Keratinocyte (primary cell): Measurements from ENCODE around the gene SPANXB1. TPM values are rescaled to one million over a fixed set of nuclear protein-coding genes. Genes with fewer than 3 reads are reported as not detected.
"Not testable (repeated sequence)": the region's sequence is repeated elsewhere in the genome, so short reads cannot be mapped to it uniquely, and the experiment has no call there.

Source experiments
- DNase-seq: peaks from one replicate; pipeline ENCODE4 v3.0.0-alpha.2; 2011; ENCODE audit warnings: low read depth, missing footprints, low spot score
- FAIRE-seq: peaks from 2 replicates; lab custom pipeline; 2011; peaks lifted over from hg19 to GRCh38; lab: Jason Lieb, UNC
- H2AFZ ChIP-seq: 2 replicates; pipeline ENCODE4 v1.6.0; 2012; ENCODE audit warnings: low read length, control low read depth, inconsistent platforms; ENCODE audit not compliant: control insufficient read depth
- H3K27ac ChIP-seq: 2 replicates; pipeline ENCODE4 v1.5.1; 2011; ENCODE audit warnings: low read length; ENCODE audit not compliant: control insufficient read depth, insufficient read depth
- H3K27me3 ChIP-seq: 3 replicates; pipeline ENCODE4 v1.6.0; 2011; ENCODE audit warnings: low read length; ENCODE audit not compliant: control insufficient read depth, insufficient read depth; ENCODE audit errors: extremely low read depth
- H3K36me3 ChIP-seq, 2 experiments: 2 replicates in 1 of 2; 3 replicates in 1 of 2; pipeline ENCODE4 v1.5.1; 2011; ENCODE audit warnings: low read length in 2 of 2, mild to moderate bottlenecking in 1 of 2; ENCODE audit not compliant: control insufficient read depth in 2 of 2, insufficient read depth in 2 of 2; ENCODE audit errors: extremely low read depth in 1 of 2
- H3K4me1 ChIP-seq: 3 replicates; pipeline ENCODE4 v1.5.1; 2011; ENCODE audit warnings: low read length; ENCODE audit not compliant: control insufficient read depth, insufficient read depth; ENCODE audit errors: extremely low read depth
- H3K4me2 ChIP-seq: 3 replicates; pipeline ENCODE4 v1.6.0; 2011; ENCODE audit warnings: low read depth, low read length; ENCODE audit not compliant: control insufficient read depth, insufficient read depth; ENCODE audit errors: extremely low read depth
- H3K4me3 ChIP-seq, 3 experiments: fragments of 200-600 bp in 1 of 3; sonication (generic) in 1 of 3; 2 replicates in 2 of 3; 3 replicates in 1 of 3; pipeline ENCODE4 v1.5.1; 2011 to 2016; ENCODE audit warnings: low read length in 3 of 3, mild to moderate bottlenecking in 3 of 3, control low read depth in 2 of 3, inconsistent platforms in 1 of 3, low read depth in 1 of 3, mixed read lengths in 1 of 3, mixed run types in 1 of 3, moderate library complexity in 1 of 3; ENCODE audit not compliant: control insufficient read depth in 2 of 3, insufficient read depth in 2 of 3; ENCODE audit errors: extremely low read depth in 1 of 3
- H3K79me2 ChIP-seq: 2 replicates; pipeline ENCODE4 v1.6.0; 2012; ENCODE audit warnings: low read length; ENCODE audit not compliant: control insufficient read depth, insufficient read depth
- H3K9ac ChIP-seq: 3 replicates; pipeline ENCODE4 v1.6.0; 2011; ENCODE audit warnings: low read length; ENCODE audit not compliant: control insufficient read depth, insufficient read depth; ENCODE audit errors: extremely low read depth
- H3K9me1 ChIP-seq: 3 replicates; pipeline ENCODE4 v1.6.0; 2011; ENCODE audit warnings: low read length; ENCODE audit not compliant: control insufficient read depth, insufficient read depth; ENCODE audit errors: extremely low read depth
- H3K9me3 ChIP-seq: 2 replicates; pipeline ENCODE4 v1.5.1; 2012; ENCODE audit warnings: low read depth, low read length; ENCODE audit not compliant: control insufficient read depth
- H4K20me1 ChIP-seq: 3 replicates; pipeline ENCODE4 v1.6.0; 2011; ENCODE audit warnings: low read length; ENCODE audit not compliant: control insufficient read depth, insufficient read depth; ENCODE audit errors: extremely low read depth
- CTCF ChIP-seq, 3 experiments: IDR thresholded peaks in 1 of 3; conservative IDR thresholded peaks in 1 of 3; optimal IDR thresholded peaks in 1 of 3; 2 replicates in 2 of 3; 3 replicates in 1 of 3; pipeline versions ENCODE3 to v1.5.1; 2011; ENCODE audit warnings: low read length in 3 of 3, mild to moderate bottlenecking in 3 of 3, moderate library complexity in 2 of 3, control low read depth in 1 of 3, inconsistent platforms in 1 of 3; ENCODE audit not compliant: insufficient read depth in 2 of 3; ENCODE audit errors: extremely low read depth in 1 of 3
- EZH2 ChIP-seq: IDR thresholded peaks from one replicate; pipeline ENCODE4 v1.6.1; 2012; ENCODE audit warnings: inconsistent platforms, mild to moderate bottlenecking, low read length, moderate library complexity
- dilution Hi-C: fragments of 300-500 bp; cut with MboI; formaldehyde crosslinking; loops from one replicate; pipeline ENCODE4 v1.7.0; 2020; ENCODE audit warnings: low sequenced_read_pairs; ENCODE audit not compliant: extremely low pct_ligation_motif_present
- polyA plus RNA-seq, 5 experiments: library from polyadenylated mRNA; depleted of rRNA in 3 of 5; stranded (reverse) in 3 of 5; stranded (forward) in 1 of 5; unstranded in 1 of 5; fragments of >200 nt; gene quantifications; 1 replicate in 1 of 5; 2 replicates in 3 of 5; 3 replicates in 1 of 5; pipeline versions ENCODE4 v1.2.1 to v1.2.3, GENCODE V29; 2011 to 2012; ENCODE audit warnings: missing spikeins in 2 of 5, low read depth in 1 of 5, low replicate concordance in 1 of 5

SPANXB1 gene
- polyA plus RNA-seq, 1 donor (not counting 4 experiments of a cell fraction or from before 2014, with no cell fraction given): not detected

- Histone ChIP-seq H3K27me3 (no peaks in the 10 kb centered on the region), H3K36me3 (no peaks in the 10 kb centered on the region), H2AFZ (no peak overlapping the region), H3K4me3 (no peak overlapping the region), H3K9me1 (no peaks in the 10 kb centered on the region), H3K9ac (no peak overlapping the region), H3K27ac (no peak overlapping the region), H3K4me2 (no peak overlapping the region), H4K20me1 (no peaks in the 10 kb centered on the region), H3K9me3 (no peaks in the 10 kb centered on the region), H3K79me2 (no peaks in the 10 kb centered on the region), H3K4me1 (no peaks in the 10 kb centered on the region)
- dilution Hi-C loops: no loop called here
- FAIRE-seq (no peak), DNase-seq (no peak)
- TF ChIP-seq CTCF (optimal IDR thresholded peaks at IDR 0.05 in 1 of 3, IDR thresholded peaks at IDR 0.05 in 1 of 3, conservative IDR thresholded peaks at IDR 0.05 in 1 of 3; ENCODE audit: extremely low read depth in 1 of 3, insufficient read depth in 2 of 3, low read length in 3 of 3) (no peak), EZH2 (no peak)
Observed at GRCh38 chrX:140980271-140980670, 22.1 kb upstream of the SPANXB1 start.

- H3K9me1 ChIP-seq: no peaks in the 10 kb centered on the region
- H3K9me3 ChIP-seq: no peaks in the 10 kb centered on the region
- TF ChIP-seq CTCF (optimal IDR thresholded peaks at IDR 0.05 in 1 of 3, IDR thresholded peaks at IDR 0.05 in 1 of 3, conservative IDR thresholded peaks at IDR 0.05 in 1 of 3; ENCODE audit: extremely low read depth in 1 of 3, insufficient read depth in 2 of 3, low read length in 3 of 3): no peak
- no peak for TF ChIP-seq EZH2
- no peak for DNase-seq
- H4K20me1 ChIP-seq: no peaks in the 10 kb centered on the region
- no peak overlapping the region for H2AFZ ChIP-seq
- H3K79me2 ChIP-seq: no peaks in the 10 kb centered on the region
- H3K9ac ChIP-seq: no peak overlapping the region
- H3K4me3 ChIP-seq: no peak overlapping the region
- FAIRE-seq: no peak
- H3K27me3 ChIP-seq: no peaks in the 10 kb centered on the region
- no peak overlapping the region for H3K4me2 ChIP-seq
- no peaks in the 10 kb centered on the region for H3K36me3 ChIP-seq
- H3K27ac ChIP-seq: no peak overlapping the region
- dilution Hi-C loops: no loop called here
- no peaks in the 10 kb centered on the region for H3K4me1 ChIP-seq
Observed at GRCh38 chrX:140983730-140984129, 18.7 kb upstream of the SPANXB1 start.

- H3K4me3 ChIP-seq, H3K36me3 ChIP-seq, FAIRE-seq, H3K4me2 ChIP-seq, H4K20me1 ChIP-seq, dilution Hi-C loops, H3K9ac ChIP-seq, H3K27me3 ChIP-seq, DNase-seq, H2AFZ ChIP-seq, H3K27ac ChIP-seq, H3K79me2 ChIP-seq, H3K9me3 ChIP-seq, H3K9me1 ChIP-seq, H3K4me1 ChIP-seq: not testable (repeated sequence)
Observed at GRCh38 chrX:141005243-141005642, 2.8 kb downstream of the SPANXB1 start.

DNA sequence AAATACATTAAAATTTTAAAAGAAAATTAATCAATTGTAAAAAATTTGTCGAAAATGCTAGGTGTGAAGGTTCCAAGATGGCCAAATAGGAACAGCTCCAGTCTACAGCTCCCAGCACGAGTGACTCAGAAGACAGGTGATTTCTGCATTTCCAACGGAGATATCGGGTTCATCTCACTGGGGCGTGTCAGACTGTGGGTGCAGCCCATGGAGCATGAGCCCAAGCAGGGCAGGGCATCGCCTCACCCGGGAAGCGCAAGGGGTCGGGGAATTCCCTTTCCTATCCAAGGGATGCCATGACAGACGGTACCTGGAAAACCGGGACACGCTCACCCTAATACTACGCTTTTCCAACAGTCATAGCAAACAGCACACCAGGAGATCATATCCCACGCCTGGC, 41.9 kb downstream of the SPANXB1 start:
- H3K27me3 ChIP-seq, H3K4me1 ChIP-seq, H4K20me1 ChIP-seq, H3K27ac ChIP-seq, H3K4me3 ChIP-seq, H3K9me3 ChIP-seq, H2AFZ ChIP-seq, FAIRE-seq, dilution Hi-C loops, H3K79me2 ChIP-seq, H3K9me1 ChIP-seq, H3K9ac ChIP-seq, H3K4me2 ChIP-seq, DNase-seq, H3K36me3 ChIP-seq: not testable (repeated sequence)
